Activated CD8-positive, alpha-beta T cell treated with anti-CD3 and anti-CD28 coated beads, Interleukin-2, amount 10 ng/mL, durations not matched to agents 7 days and 5 days (primary cell): ENCODE measurements around the gene ULK2. TPM values are rescaled to one million over a fixed set of nuclear protein-coding genes. Genes with fewer than 3 reads are reported as not detected.
A peak's percentile ranks its signal among the peaks of the same experiment; 100 is the strongest.

Experiments used
- ATAC-seq: fragments of 150-1000 bp; cut with Tn5 transposase; one replicate; pipeline ENCODE4 v1.10.0; 2021; ENCODE audit warnings: moderate library complexity
- CTCF ChIA-PET: fragments of 350-600 bp; sonication (Branson Sonifier 250); formaldehyde crosslinking; loops from one replicate; lab custom pipeline; 2021; ENCODE audit warnings: antibody characterized with exemption; lab: Charles Lee
- POLR2A ChIA-PET: fragments of 350-600 bp; sonication (Branson Sonifier 250); formaldehyde crosslinking; loops from one replicate; lab custom pipeline; 2021; ENCODE audit warnings: antibody characterized with exemption; lab: Charles Lee
- DNase-seq: peaks from one replicate; pipeline ENCODE4 v3.0.0-alpha.2; 2020
- H3K27ac Mint-ChIP-seq: one replicate; pipeline ENCODE4 v1.8.0; 2021; ENCODE audit warnings: mild to moderate bottlenecking, mixed read lengths
- H3K27me3 Mint-ChIP-seq: one replicate; pipeline ENCODE4 v1.8.0; 2021; ENCODE audit warnings: low read depth, mixed read lengths
- H3K36me3 Mint-ChIP-seq: one replicate; pipeline ENCODE4 v1.8.0; 2021; ENCODE audit warnings: low read depth, mixed read lengths
- H3K4me1 Mint-ChIP-seq: one replicate; pipeline ENCODE4 v1.8.0; 2021; ENCODE audit warnings: low read depth, mixed read lengths
- H3K4me3 Mint-ChIP-seq: one replicate; pipeline ENCODE4 v1.8.0; 2021; ENCODE audit warnings: mild to moderate bottlenecking, mixed read lengths
- H3K9me3 Mint-ChIP-seq: one replicate; pipeline ENCODE4 v1.8.0; 2022; ENCODE audit warnings: mixed read lengths; ENCODE audit not compliant: insufficient read depth
- total RNA-seq, 2 experiments: library from RNA; stranded (reverse); gene quantifications; one replicate each; pipeline ENCODE4 v1.2.3, GENCODE V29; 2021

ULK2 gene
- total RNA-seq, 2 experiments from 2014 or later = 8.7 to 9.5 TPM

- ATAC-seq (no peak), DNase-seq (no peak)
- no peaks in the 10 kb centered on the region for H3K4me1 Mint-ChIP-seq
- no peaks in the 10 kb centered on the region for H3K36me3 Mint-ChIP-seq
- CTCF ChIA-PET = interaction anchor here (1.0 to 2.1 kb wide), 3 partner anchors 15 to 269 kb away, joined by 3 to 8 read pairs (median 5); no protein-coding TSS in a partner anchor
- no peaks in the 10 kb centered on the region for H3K27me3 Mint-ChIP-seq
- no peak overlapping the region for H3K4me3 Mint-ChIP-seq
- POLR2A ChIA-PET = no interaction called here
- H3K27ac Mint-ChIP-seq = no peak overlapping the region
- H3K9me3 Mint-ChIP-seq = no peaks in the 10 kb centered on the region
Observed at GRCh38 chr17:19781488-19782458, 86.0 kb downstream of the ULK2 start.

- no peak for ATAC-seq
- Mint-ChIP-seq H3K4me3 (no peak overlapping the region), H3K36me3 (peaks cover 3% of the 10 kb centered on the region), H3K27ac (no peak overlapping the region), H3K4me1 (no peaks in the 10 kb centered on the region), H3K27me3 (no peaks in the 10 kb centered on the region), H3K9me3 (no peaks in the 10 kb centered on the region)
- DNase-seq = no peak
- ChIA-PET POLR2A (no interaction called here), CTCF (interaction anchor here (0.8 to 2.1 kb wide), 2 partner anchors 9 to 14 kb away, joined by 4 to 8 read pairs; no protein-coding TSS in a partner anchor)
Observed at GRCh38 chr17:19780846-19781245, 86.9 kb downstream of the ULK2 start.

GRCh38 chr17:19773534-19773933, 94.2 kb downstream of the ULK2 start:
- CTCF ChIA-PET = interaction anchor here (1.6 kb wide), 1 partner anchor 29 kb away, joined by 3 read pairs; no protein-coding TSS in a partner anchor
- ATAC-seq = no peak

GRCh38 chr17:19771971-19772630, 95.6 kb downstream of the ULK2 start:
- DNase-seq = no peak
- Mint-ChIP-seq H3K27me3 (no peaks in the 10 kb centered on the region), H3K36me3 (peaks cover 9% of the 10 kb centered on the region), H3K4me1 (peaks cover 14% of the 10 kb centered on the region), H3K4me3 (no peak overlapping the region), H3K9me3 (no peaks in the 10 kb centered on the region), H3K27ac (no peak overlapping the region)
- ChIA-PET POLR2A (no interaction called here), CTCF (interaction anchor here (0.8 to 2.8 kb wide), 6 partner anchors 8 to 409 kb away, joined by 3 to 10 read pairs (median 4); no protein-coding TSS in a partner anchor)
- ATAC-seq = peak; percentile 64

More at GRCh38 chr17:19773534-19773933, 94.2 kb downstream of the ULK2 start:
- Mint-ChIP-seq H3K36me3 (peaks cover 9% of the 10 kb centered on the region), H3K9me3 (no peaks in the 10 kb centered on the region), H3K4me3 (no peak overlapping the region), H3K4me1 (peaks cover 14% of the 10 kb centered on the region), H3K27me3 (no peaks in the 10 kb centered on the region), H3K27ac (no peak overlapping the region)
- no peak for DNase-seq
- POLR2A ChIA-PET = no interaction called here

- no peaks in the 10 kb centered on the region for H3K9me3 Mint-ChIP-seq
- peaks cover 9% of the 10 kb centered on the region for H3K36me3 Mint-ChIP-seq
- ATAC-seq (no peak), DNase-seq (no peak)
- H3K4me3 Mint-ChIP-seq = no peak overlapping the region
- H3K27me3 Mint-ChIP-seq = no peaks in the 10 kb centered on the region
- ChIA-PET CTCF (interaction anchor here (1.0 to 2.8 kb wide), 4 partner anchors 9 to 408 kb away, joined by 3 to 10 read pairs (median 6); no protein-coding TSS in a partner anchor), POLR2A (no interaction called here)
- peaks cover 17% of the 10 kb centered on the region for H3K4me1 Mint-ChIP-seq
- H3K27ac Mint-ChIP-seq = no peak overlapping the region
Observed at GRCh38 chr17:19770985-19771735, 96.6 kb downstream of the ULK2 start.

- POLR2A ChIA-PET = no interaction called here
- Mint-ChIP-seq H3K36me3 (peaks cover under 1% of the 10 kb centered on the region), H3K9me3 (no peaks in the 10 kb centered on the region), H3K27ac (no peak overlapping the region), H3K4me3 (no peak overlapping the region), H3K27me3 (no peaks in the 10 kb centered on the region), H3K4me1 (peaks cover 17% of the 10 kb centered on the region)
- no peak for DNase-seq
- ATAC-seq = no peak
- CTCF ChIA-PET = interaction anchor here (2.5 to 2.8 kb wide), 2 partner anchors 8 to 257 kb away, joined by 9 to 10 read pairs; no protein-coding TSS in a partner anchor
Observed at GRCh38 chr17:19769946-19770652, 97.6 kb downstream of the ULK2 start.

- DNase-seq = no peak
- POLR2A ChIA-PET = no interaction called here
- H3K4me1 Mint-ChIP-seq = peaks cover 17% of the 10 kb centered on the region
- CTCF ChIA-PET = interaction anchor here (1.3 to 2.7 kb wide), 4 partner anchors 8 to 256 kb away, joined by 5 to 32 read pairs (median 22); no protein-coding TSS in a partner anchor
- no peaks in the 10 kb centered on the region for H3K27me3 Mint-ChIP-seq
- ATAC-seq = no peak
- no peaks in the 10 kb centered on the region for H3K36me3 Mint-ChIP-seq
- no peak overlapping the region for H3K4me3 Mint-ChIP-seq
- H3K27ac Mint-ChIP-seq = no peak overlapping the region
- no peaks in the 10 kb centered on the region for H3K9me3 Mint-ChIP-seq
Observed at GRCh38 chr17:19768046-19768782, 99.5 kb downstream of the ULK2 start.

GRCh38 chr17:19766421-19767270, 101.1 kb downstream of the ULK2 start:
- H3K27me3 Mint-ChIP-seq = no peaks in the 10 kb centered on the region
- H3K36me3 Mint-ChIP-seq = no peaks in the 10 kb centered on the region
- no peaks in the 10 kb centered on the region for H3K9me3 Mint-ChIP-seq
- ChIA-PET POLR2A (no interaction called here), CTCF (interaction anchor here (0.7 to 2.7 kb wide), 25 partner anchors 10 to 404 kb away, joined by 3 to 32 read pairs (median 5); partner anchors contain the start of gene B9D1)
- H3K27ac Mint-ChIP-seq = no peak overlapping the region
- H3K4me3 Mint-ChIP-seq = no peak overlapping the region
- peaks cover 8% of the 10 kb centered on the region for H3K4me1 Mint-ChIP-seq
- ATAC-seq (peak; percentile 96), DNase-seq (peak; percentile 76)

GRCh38 chr17:19766016-19766415, 101.7 kb downstream of the ULK2 start:
- DNase-seq = no peak
- ChIA-PET POLR2A (no interaction called here), CTCF (interaction anchor here (0.7 to 2.7 kb wide), 19 partner anchors 9 to 404 kb away, joined by 3 to 32 read pairs (median 7); partner anchors contain the start of gene B9D1)
- H3K27ac Mint-ChIP-seq = no peak overlapping the region
- H3K4me3 Mint-ChIP-seq = no peak overlapping the region
- H3K9me3 Mint-ChIP-seq = no peaks in the 10 kb centered on the region
- no peak for ATAC-seq
- H3K27me3 Mint-ChIP-seq = no peaks in the 10 kb centered on the region
- H3K4me1 Mint-ChIP-seq = peaks cover 3% of the 10 kb centered on the region
- H3K36me3 Mint-ChIP-seq = no peaks in the 10 kb centered on the region
